Measurements from ENCODE around the gene PPP1R15A.
"Not testable (repeated sequence)": the region's sequence is repeated elsewhere in the genome, so short reads cannot be mapped to it uniquely, and the experiment has no call there.

Gene PPP1R15A

DNA sequence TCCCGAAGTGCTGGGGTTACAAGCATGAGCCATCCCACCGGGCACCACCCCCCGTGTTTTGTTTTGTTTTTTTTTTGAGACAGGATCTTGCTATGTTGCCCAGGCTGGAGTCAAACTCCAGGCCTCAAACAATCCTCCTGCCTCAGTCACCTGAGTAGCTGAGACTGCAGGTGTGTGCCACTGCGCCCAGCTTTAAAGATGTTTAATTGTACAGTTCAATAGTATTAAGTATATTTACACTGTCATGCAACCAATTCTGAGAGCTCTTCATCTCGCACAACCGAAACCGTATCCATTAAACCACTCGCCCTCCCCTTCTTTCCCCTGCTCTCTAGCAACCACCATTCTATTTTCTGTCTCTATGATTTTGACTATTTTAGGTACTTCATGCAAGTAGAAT, 43.5 kb downstream of the PPP1R15A start:
- DNase-seq (ENCODE audit: low spot score) = no peak

DNA sequence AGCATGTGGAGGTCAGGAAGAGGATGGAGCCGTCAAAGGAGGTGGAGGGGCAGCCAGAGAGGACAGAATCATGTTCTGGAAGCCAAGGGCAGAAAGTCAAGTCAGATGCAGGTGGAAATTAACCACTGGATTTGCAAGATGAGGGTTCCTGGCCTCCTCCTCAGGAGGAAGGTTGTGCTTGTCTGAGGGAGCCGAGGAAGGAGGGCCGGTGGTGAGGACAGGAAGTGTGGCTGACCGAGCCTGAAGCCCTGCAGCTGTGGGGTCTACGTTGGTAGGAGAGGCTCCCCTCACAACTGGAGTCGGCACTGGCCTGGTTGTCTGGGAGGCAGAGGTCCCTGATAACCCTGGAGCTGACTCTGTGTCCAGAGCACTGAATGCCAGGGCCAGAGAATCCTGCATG, 45.9 kb downstream of the PPP1R15A start:
- no peak for DNase-seq (ENCODE audit: low spot score)

DNA sequence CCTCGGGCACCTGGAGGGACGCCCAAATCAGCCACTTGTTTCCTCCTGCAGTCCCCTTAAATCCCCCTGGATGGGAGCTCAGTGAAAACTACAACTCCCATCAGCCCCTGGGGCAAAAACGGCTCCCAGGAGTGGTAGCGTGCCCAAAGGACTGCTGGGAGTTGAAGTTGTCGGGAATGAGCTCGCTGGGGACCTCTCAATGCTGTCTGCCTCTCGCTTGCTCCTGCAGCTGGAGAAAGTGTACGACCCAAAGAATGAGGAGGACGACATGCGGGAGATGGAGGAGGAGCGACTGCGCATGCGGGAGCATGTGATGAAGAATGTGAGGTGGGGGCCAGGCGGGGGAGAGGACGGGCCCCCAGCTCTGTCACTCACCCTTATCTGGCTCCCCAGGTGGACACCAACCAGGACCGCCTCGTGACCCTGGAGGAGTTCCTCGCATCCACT, 46.6 kb downstream of the PPP1R15A start:
- no peak for DNase-seq (ENCODE audit: low spot score)

DNA sequence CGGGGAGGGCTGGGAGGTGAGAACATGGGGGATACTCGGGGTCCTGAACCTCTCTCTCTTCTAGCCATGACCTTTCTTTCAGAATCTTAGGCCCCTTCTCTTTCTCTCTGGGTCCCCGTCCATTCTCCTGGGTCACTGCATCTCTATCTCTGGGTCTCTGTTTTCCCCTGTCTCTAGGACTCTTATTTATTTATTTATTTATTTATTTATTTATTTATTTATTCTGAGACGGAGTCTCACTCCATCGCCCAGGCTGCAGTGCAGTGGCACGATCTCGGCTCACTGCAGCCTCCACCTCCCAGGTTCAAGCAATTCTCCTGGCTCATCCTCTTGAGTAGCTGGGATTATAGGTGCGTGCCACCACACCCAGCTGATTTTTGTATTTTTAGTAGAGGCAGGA, 47.0 kb downstream of the PPP1R15A start:
- not testable (repeated sequence) for DNase-seq (ENCODE audit: low spot score)

DNA sequence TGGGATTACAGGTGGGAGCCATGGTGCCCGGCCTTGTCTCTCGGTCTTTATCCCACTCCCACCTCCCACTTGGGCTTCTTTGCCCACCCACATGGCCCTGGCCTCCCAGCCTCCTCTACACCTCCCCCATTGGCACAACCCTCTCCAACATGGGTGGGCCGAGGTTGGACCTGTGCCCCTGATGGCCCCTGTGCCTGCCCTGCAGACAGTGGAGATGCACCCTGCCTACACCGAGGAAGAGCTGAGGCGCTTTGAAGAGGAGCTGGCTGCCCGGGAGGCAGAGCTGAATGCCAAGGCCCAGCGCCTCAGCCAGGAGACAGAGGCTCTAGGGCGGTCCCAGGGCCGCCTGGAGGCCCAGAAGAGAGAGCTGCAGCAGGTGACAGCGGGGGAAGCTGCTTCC, 48.7 kb downstream of the PPP1R15A start:
- DNase-seq (ENCODE audit: low spot score) = no peak

DNA sequence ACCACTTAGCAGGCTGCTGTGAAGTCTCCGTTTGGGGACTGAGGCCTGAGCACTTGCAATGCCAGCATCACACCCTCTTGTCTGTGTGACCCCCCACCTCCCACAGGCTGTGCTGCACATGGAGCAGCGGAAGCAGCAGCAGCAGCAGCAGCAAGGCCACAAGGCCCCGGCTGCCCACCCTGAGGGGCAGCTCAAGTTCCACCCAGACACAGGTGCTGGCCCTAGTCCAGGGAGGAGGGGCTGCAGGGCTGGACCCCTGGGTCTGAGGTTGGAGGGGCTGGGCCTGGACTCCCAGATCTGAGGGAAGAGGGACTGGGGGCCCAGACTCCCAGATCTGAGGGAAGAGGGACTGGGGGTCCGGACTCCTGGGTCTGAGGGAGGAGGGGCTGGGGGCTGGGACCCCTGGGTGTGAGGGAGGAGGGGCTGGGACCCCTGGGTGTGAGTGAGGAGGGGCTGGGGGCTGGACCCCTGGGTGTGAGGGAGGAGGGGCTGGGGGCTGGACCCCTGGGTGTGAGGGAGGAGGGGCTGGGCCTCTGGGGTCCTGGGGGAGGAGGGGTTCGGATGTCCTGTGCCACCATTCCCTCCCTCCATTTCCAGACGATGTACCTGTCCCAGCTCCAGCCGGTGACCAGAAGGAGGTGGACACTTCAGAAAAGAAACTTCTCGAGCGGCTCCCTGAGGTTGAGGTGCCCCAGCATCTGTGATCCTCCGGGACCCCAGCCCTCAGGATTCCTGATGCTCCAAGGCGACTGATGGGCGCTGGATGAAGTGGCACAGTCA, 49.7 kb downstream of the PPP1R15A start:
- DNase-seq (ENCODE audit: low spot score) = no peak

DNA sequence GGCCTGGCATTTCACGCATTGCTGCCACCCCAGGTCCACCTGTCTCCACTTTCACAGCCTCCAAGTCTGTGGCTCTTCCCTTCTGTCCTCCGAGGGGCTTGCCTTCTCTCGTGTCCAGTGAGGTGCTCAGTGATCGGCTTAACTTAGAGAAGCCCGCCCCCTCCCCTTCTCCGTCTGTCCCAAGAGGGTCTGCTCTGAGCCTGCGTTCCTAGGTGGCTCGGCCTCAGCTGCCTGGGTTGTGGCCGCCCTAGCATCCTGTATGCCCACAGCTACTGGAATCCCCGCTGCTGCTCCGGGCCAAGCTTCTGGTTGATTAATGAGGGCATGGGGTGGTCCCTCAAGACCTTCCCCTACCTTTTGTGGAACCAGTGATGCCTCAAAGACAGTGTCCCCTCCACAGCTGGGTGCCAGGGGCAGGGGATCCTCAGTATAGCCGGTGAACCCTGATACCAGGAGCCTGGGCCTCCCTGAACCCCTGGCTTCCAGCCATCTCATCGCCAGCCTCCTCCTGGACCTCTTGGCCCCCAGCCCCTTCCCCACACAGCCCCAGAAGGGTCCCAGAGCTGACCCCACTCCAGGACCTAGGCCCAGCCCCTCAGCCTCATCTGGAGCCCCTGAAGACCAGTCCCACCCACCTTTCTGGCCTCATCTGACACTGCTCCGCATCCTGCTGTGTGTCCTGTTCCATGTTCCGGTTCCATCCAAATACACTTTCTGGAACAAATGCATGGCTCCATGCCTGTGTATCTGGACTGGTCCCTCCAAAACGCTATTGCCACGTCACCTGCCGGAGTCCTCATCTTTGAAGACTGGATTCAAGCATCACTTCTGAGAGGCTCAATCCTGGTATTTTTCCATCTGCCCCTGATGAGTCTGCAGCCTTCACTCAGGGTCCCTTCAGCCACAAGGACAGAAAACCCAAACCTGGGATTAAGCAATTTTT, 50.6 kb downstream of the PPP1R15A start:
- no peak for DNase-seq (ENCODE audit: low spot score)

DNA sequence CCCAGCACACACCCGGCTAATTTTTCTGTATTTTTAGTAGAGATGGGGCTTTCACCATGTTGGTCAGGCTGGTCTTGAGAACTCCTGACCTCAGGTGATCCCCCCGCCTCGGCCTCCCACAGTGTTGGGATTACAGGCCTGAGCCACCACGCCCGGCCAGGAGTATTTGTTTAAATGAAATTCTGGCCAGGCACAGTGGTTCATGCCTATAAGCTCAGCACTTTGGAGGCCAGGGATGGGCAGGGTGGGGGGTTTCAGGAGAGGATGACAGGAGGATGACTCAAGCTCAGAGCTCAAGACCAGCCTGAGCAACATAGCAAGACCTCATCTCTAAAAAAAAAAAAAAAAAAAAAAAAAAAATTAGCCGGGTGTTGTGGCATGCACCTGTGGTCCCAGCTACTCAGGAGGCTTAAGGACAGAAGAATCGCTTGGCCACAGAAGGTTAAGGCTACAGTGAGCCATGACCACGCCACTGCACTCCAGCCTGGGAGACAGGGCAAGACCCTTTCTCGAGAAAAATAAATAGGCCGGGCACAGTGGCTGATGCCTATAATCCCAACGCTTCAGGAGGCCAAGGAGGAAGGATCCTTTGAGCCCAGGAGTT, 53.1 kb downstream of the PPP1R15A start:
- DNase-seq (ENCODE audit: low spot score) = no peak
